ENCODE measurements around the gene LCN10.

LCN10 gene

GRCh38 chr9:136722969-136723356 is 19.8 kb downstream of the LCN10 start:
- no peak overlapping the region for H3K4me3 ChIP-seq (replicated peaks; ENCODE audit: low read depth, low read length)
- no peak for DNase-seq (ENCODE audit: low read depth)
- TF ChIP-seq CTCF (IDR thresholded peaks at IDR 0.05; ENCODE audit: low read length, missing control alignments), result no peak

- H3K4me3 ChIP-seq (replicated peaks; ENCODE audit: low read depth, low read length), result no peak overlapping the region
- no peak for DNase-seq (ENCODE audit: low read depth)
- TF ChIP-seq CTCF (IDR thresholded peaks at IDR 0.05; ENCODE audit: low read length, missing control alignments), result no peak
These were observed 20.4 kb downstream of the LCN10 start for GRCh38 chr9:136722093-136722968.

GRCh38 chr9:136721339-136722092 is 21.2 kb downstream of the LCN10 start:
- TF ChIP-seq CTCF (IDR thresholded peaks at IDR 0.05; ENCODE audit: low read length, missing control alignments), result no peak
- H3K4me3 ChIP-seq (replicated peaks; ENCODE audit: low read depth, low read length), result no peak overlapping the region
- peak; percentile 74 for DNase-seq (ENCODE audit: low read depth)

- H3K4me3 ChIP-seq (replicated peaks; ENCODE audit: low read depth, low read length), result no peak overlapping the region
- DNase-seq (ENCODE audit: low read depth), result no peak
- no peak for TF ChIP-seq CTCF (IDR thresholded peaks at IDR 0.05; ENCODE audit: low read length, missing control alignments)
These were observed 21.8 kb downstream of the LCN10 start for GRCh38 chr9:136720898-136721338.

- TF ChIP-seq CTCF (IDR thresholded peaks at IDR 0.05; ENCODE audit: low read length, missing control alignments), result no peak
- peak; percentile 57 for DNase-seq (ENCODE audit: low read depth)
- H3K4me3 ChIP-seq (replicated peaks; ENCODE audit: low read depth, low read length), result no peak overlapping the region
These were observed 22.4 kb downstream of the LCN10 start for GRCh38 chr9:136720251-136720897.

GRCh38 chr9:136719195-136719880 is 23.4 kb downstream of the LCN10 start:
- TF ChIP-seq CTCF (IDR thresholded peaks at IDR 0.05; ENCODE audit: low read length, missing control alignments), result no peak
- H3K4me3 ChIP-seq (replicated peaks; ENCODE audit: low read depth, low read length), result no peak overlapping the region
- no peak for DNase-seq (ENCODE audit: low read depth)

Measured in fibroblast of pulmonary artery (primary cell).